Osteoblast (primary cell): ENCODE data around the gene KCNJ4. TPM values are rescaled to one million over a fixed set of nuclear protein-coding genes. Genes with fewer than 3 reads are reported as not detected.

Source experiments
- DNase-seq: peaks from one replicate; pipeline ENCODE4 v3.0.0; 2011; ENCODE audit warnings: low spot score, mixed read lengths; ENCODE audit not compliant: insufficient read length; ENCODE audit errors: missing footprints
- H2AFZ ChIP-seq: 2 replicates; pipeline ENCODE4 v1.6.0; 2011; ENCODE audit warnings: mild to moderate bottlenecking, low read length
- H3K27ac ChIP-seq: 2 replicates; pipeline ENCODE4 v1.5.1; 2011; ENCODE audit warnings: mild to moderate bottlenecking, low read depth, low read length, moderate library complexity
- H3K27me3 ChIP-seq: 2 replicates; pipeline ENCODE4 v1.6.0; 2012; ENCODE audit warnings: mild to moderate bottlenecking, control low read depth, inconsistent platforms, low read length, moderate library complexity; ENCODE audit not compliant: insufficient read depth
- H3K36me3 ChIP-seq: 2 replicates; pipeline ENCODE4 v1.5.1; 2011; ENCODE audit warnings: mild to moderate bottlenecking, low read length, control low read depth, moderate library complexity; ENCODE audit not compliant: insufficient read depth
- H3K4me1 ChIP-seq: 2 replicates; pipeline ENCODE4 v1.5.1; 2011; ENCODE audit warnings: mild to moderate bottlenecking, low read length, control low read depth, moderate library complexity; ENCODE audit not compliant: insufficient read depth
- H3K4me2 ChIP-seq: 2 replicates; pipeline ENCODE4 v1.6.0; 2011; ENCODE audit warnings: mild to moderate bottlenecking, low read length; ENCODE audit not compliant: insufficient read depth
- H3K4me3 ChIP-seq: fragments of 200-600 bp; sonication (generic); 3 replicates; pipeline ENCODE4 v1.5.1; 2012; ENCODE audit warnings: mild to moderate bottlenecking, low read length, inconsistent platforms; ENCODE audit not compliant: insufficient read depth
- H3K79me2 ChIP-seq: 2 replicates; pipeline ENCODE4 v1.6.0; 2012; ENCODE audit warnings: mild to moderate bottlenecking, low read length, control low read depth, inconsistent platforms; ENCODE audit not compliant: insufficient read depth
- H3K9me3 ChIP-seq: 2 replicates; pipeline ENCODE4 v1.5.1; 2011; ENCODE audit warnings: low read depth, low read length, control low read depth
- H4K20me1 ChIP-seq: 2 replicates; pipeline ENCODE4 v1.6.0; 2012; ENCODE audit warnings: mild to moderate bottlenecking, low read length, control low read depth; ENCODE audit not compliant: insufficient read depth
- total RNA-seq: library from RNA; depleted of rRNA; stranded (reverse); fragments of >200 nt; gene quantifications from 2 replicates; pipeline ENCODE4 v1.2.3, GENCODE V29; 2012
- TF ChIP-seq, protein P1 (sequence below): IDR thresholded peaks from 2 replicates; pipeline ENCODE4 v1.5.1; 2011; ENCODE audit warnings: mild to moderate bottlenecking, low read depth, low read length, moderate library complexity; ENCODE audit errors: extremely low read depth

Gene KCNJ4
- total RNA-seq, 1 donor = not detected

- TF ChIP-seq, protein P1, sequence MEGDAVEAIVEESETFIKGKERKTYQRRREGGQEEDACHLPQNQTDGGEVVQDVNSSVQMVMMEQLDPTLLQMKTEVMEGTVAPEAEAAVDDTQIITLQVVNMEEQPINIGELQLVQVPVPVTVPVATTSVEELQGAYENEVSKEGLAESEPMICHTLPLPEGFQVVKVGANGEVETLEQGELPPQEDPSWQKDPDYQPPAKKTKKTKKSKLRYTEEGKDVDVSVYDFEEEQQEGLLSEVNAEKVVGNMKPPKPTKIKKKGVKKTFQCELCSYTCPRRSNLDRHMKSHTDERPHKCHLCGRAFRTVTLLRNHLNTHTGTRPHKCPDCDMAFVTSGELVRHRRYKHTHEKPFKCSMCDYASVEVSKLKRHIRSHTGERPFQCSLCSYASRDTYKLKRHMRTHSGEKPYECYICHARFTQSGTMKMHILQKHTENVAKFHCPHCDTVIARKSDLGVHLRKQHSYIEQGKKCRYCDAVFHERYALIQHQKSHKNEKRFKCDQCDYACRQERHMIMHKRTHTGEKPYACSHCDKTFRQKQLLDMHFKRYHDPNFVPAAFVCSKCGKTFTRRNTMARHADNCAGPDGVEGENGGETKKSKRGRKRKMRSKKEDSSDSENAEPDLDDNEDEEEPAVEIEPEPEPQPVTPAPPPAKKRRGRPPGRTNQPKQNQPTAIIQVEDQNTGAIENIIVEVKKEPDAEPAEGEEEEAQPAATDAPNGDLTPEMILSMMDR = no peak
- H3K9me3 ChIP-seq = no peaks in the 10 kb centered on the region
- no peak overlapping the region for H2AFZ ChIP-seq
- no peak overlapping the region for H3K27ac ChIP-seq
- no peak overlapping the region for H3K4me2 ChIP-seq
- DNase-seq = no peak
- H3K4me1 ChIP-seq = no peaks in the 10 kb centered on the region
- H4K20me1 ChIP-seq = no peaks in the 10 kb centered on the region
- H3K27me3 ChIP-seq = peaks cover 30% of the 10 kb centered on the region
- H3K36me3 ChIP-seq = no peaks in the 10 kb centered on the region
- H3K79me2 ChIP-seq = no peaks in the 10 kb centered on the region
- no peak overlapping the region for H3K4me3 ChIP-seq
Observed at GRCh38 chr22:38444783-38445182, 10.2 kb downstream of the KCNJ4 start.

DNA sequence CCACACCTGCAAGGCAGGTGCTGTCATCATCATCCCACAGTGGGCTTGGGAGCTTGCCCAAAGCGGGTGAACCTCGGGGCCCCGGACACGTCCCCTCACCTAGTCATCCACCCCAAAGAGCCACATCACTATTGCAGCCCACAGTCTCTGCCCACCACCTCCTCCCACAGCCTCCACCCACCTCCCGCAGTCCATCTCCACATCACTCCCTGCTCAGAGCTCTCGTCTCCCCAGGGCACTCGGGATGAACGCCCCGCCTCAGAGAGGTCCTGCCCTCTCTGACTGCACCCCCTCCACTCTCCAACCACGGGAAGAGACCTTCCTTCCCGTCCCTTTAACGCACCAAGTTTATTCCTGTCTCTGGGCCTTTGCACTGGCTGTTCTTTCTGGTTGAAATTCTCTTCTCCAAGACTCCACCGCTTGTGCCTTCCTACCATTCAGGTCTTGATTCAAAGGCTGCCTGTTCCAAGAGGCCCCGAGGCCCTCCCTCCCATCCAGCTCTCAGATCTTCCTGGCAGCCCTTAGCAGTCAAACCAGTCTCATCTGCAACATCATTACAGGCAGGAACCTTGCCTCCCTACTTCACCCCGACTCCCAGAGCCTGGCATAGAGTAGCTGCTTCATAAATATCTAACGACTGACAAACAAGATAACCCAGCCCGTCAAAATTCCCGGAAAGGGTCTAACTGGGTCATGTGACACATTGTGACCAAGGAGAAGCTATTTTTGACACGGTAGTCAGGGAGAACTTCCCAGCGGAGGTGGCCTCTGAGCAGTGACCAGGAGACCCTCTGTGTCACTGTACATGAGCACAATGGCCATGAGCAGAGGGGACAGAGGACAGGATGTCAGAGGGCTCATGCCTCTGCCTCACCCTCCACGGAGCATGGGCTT is 11.1 kb downstream of the KCNJ4 start:
- DNase-seq = no peak

DNA sequence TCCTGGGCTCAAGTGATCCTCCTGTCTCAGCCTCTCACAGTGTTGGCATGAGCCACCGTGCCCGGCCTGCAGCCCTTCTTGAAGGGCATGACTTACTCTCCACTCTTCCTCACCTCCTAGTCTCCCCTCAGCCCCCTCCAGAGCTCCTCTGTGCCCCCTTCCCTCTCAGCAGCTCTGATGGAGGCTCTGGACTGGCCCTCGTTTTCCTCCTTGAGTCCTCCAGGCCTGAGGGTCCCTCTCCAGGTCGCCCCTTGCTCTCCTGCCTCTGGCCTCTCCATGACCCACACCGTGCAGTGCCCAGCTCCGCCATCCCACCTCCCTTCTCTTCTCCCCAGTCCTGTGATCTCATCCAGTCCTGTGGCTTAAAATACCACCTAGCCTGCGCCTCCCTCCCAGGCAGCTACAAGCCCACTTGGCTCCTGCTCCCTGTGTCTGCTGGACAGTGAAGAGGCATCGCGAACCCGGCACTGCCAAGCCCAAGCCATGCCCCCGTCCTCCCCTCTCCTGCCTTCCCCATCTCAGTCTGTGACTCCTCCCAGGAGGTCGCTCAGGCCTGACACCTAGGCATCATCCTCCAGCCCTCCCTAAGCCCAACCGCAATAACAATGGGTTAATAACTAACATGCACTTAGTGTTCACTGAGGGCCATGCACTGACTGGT is 11.9 kb downstream of the KCNJ4 start:
- Histone ChIP-seq H4K20me1 (no peaks in the 10 kb centered on the region), H3K9me3 (no peaks in the 10 kb centered on the region), H3K36me3 (no peaks in the 10 kb centered on the region), H3K4me1 (no peaks in the 10 kb centered on the region), H3K4me2 (no peak overlapping the region), H3K4me3 (no peak overlapping the region), H3K79me2 (no peaks in the 10 kb centered on the region), H3K27me3 (peaks cover 24% of the 10 kb centered on the region), H2AFZ (no peak overlapping the region), H3K27ac (no peak overlapping the region)
- DNase-seq = no peak
- TF ChIP-seq, protein P1 = no peak

More for the DNA sequence above, 11.1 kb downstream of the KCNJ4 start:
- Histone ChIP-seq H3K27ac (no peak overlapping the region), H3K27me3 (peaks cover 25% of the 10 kb centered on the region), H3K36me3 (no peaks in the 10 kb centered on the region), H2AFZ (no peak overlapping the region), H3K79me2 (no peaks in the 10 kb centered on the region), H4K20me1 (no peaks in the 10 kb centered on the region), H3K4me2 (no peak overlapping the region), H3K4me3 (no peak overlapping the region), H3K9me3 (no peaks in the 10 kb centered on the region), H3K4me1 (no peaks in the 10 kb centered on the region)
- TF ChIP-seq, protein P1 = no peak
